ENCODE results near the gene PCSK5.

DNA sequence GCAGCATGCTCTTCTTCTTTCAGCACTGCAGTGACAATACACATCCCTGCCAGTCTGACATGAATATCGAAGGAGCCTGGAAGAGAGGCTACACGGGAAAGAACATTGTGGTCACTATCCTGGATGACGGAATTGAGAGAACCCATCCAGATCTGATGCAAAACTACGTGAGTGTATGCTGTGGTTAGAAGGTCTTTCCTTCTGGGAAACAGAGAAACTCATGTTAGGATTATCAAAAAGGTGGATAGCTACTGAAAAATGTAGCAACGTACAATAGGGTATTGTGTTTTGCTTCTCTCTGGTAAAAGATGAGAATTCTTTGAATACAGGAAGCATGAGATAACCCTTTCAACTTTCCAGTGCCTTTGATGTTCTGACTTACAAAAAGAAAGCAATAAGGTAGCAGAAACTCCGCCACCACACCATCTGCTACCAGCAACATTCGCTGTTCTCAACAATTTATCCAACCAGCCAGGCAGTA, 133.3 kb downstream of the PCSK5 start:
- TF ChIP-seq, protein P1, sequence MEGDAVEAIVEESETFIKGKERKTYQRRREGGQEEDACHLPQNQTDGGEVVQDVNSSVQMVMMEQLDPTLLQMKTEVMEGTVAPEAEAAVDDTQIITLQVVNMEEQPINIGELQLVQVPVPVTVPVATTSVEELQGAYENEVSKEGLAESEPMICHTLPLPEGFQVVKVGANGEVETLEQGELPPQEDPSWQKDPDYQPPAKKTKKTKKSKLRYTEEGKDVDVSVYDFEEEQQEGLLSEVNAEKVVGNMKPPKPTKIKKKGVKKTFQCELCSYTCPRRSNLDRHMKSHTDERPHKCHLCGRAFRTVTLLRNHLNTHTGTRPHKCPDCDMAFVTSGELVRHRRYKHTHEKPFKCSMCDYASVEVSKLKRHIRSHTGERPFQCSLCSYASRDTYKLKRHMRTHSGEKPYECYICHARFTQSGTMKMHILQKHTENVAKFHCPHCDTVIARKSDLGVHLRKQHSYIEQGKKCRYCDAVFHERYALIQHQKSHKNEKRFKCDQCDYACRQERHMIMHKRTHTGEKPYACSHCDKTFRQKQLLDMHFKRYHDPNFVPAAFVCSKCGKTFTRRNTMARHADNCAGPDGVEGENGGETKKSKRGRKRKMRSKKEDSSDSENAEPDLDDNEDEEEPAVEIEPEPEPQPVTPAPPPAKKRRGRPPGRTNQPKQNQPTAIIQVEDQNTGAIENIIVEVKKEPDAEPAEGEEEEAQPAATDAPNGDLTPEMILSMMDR (IDR thresholded peaks at IDR 0.05; ENCODE audit: insufficient read depth, low read length, poor library complexity, severe bottlenecking) = no peak
- TF ChIP-seq EZH2phosphoT487 (conservative IDR thresholded peaks at IDR 0.05; ENCODE audit: low read length) = no peak
